ENCODE measurements around the gene ABCD4. TPM values are rescaled to one million over a fixed set of nuclear protein-coding genes. Genes with fewer than 3 reads are reported as not detected.
A peak's percentile ranks its signal among the peaks of the same experiment; 100 is the strongest.

ABCD4 gene
- total RNA-seq, 1 donor from 2014 or later, result 38.5 TPM

DNA sequence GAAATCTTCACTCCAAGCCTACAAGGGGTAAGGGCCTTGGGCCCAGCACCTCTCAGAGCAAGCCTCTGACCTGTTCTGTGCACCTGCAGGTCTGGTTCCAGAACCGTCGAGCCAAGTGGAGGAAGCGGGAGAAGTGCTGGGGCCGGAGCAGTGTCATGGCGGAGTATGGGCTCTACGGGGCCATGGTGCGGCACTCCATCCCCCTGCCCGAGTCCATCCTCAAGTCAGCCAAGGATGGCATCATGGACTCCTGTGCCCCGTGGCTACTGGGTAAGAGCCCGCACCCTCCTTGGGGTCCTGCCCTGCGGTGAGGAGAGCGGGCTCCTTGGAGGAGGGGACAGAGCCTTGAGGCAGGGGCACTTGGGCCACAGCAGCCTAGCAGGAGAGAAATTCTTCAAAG is 43.2 kb downstream of the ABCD4 start:
- no peak for DNase-seq

DNA sequence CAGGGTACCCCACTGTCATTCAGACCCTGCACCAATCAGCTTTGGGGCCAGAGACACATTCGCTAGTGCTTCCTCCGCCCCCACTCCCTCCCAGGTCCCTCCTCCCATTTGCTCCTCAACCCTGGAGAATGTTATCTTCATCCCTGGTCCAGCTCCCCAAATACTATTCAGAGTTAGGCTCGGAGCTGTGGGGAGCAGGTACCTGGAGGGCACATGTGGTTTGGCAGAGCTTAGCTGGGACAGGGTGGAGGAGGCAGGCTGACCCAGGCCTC is 44.0 kb downstream of the ABCD4 start:
- DNase-seq, result no peak

DNA sequence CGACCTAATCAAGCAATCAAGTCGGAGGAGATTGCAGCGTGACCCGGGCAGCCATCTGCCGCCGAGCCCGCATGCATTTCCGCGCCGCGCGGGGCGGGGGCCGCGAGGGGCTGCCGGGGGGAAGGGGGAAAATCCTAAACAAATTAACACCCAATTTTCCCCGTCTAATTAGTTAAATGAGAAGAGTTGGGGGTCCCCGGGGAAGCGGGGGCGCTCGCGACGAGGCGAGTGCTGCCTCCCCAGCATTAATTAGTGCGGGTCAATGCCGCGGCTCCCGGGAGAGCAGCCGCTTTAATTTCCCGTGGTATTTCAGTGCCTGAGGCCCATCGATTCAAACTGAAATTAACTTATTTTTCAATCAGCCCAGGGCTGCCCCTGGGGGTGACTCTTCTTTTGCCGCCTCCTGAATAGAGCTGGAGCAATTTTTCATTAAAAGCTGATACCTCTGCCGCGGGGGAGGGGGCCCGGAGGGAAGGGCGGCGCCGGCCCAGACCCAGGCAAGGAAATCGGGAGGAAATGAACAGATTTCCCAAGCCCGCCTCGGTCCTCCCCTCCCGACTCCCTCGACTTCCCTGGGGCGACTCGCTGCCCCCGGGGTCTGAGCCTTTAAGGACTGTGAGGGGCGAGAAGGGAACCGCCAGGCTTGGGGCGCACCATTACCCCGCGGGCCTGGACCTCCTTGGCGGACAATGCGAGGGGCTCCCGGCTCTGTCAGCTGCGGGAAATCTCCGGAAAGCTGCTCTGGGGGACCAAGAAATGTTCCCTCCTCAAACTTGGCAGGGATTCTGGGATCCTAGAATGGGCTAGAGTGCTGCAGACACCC is 44.6 kb downstream of the ABCD4 start:
- DNase-seq, result no peak

GRCh38 chr14:74257078-74257940 is 45.4 kb downstream of the ABCD4 start:
- DNase-seq, result peak; percentile 23

DNA sequence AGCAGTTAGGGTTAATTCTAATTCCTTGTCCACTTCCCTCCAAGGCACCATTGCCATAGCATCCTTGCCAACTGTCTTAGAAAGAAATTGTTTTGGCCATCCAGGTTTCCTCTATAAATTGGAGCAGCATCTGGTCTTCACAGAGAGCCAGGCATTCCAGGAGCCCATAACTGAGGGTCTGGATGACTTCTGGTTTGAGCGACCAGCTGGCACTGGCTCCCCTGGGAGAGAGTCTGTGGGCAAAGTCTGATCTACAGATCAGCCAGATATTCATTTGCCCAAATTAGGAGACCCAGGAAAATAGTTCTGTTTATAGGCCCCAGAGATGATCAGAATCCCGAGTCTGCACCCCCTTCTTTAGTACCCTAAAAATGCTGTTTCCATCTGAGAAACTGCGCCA is 47.5 kb downstream of the ABCD4 start:
- DNase-seq, result no peak

DNA sequence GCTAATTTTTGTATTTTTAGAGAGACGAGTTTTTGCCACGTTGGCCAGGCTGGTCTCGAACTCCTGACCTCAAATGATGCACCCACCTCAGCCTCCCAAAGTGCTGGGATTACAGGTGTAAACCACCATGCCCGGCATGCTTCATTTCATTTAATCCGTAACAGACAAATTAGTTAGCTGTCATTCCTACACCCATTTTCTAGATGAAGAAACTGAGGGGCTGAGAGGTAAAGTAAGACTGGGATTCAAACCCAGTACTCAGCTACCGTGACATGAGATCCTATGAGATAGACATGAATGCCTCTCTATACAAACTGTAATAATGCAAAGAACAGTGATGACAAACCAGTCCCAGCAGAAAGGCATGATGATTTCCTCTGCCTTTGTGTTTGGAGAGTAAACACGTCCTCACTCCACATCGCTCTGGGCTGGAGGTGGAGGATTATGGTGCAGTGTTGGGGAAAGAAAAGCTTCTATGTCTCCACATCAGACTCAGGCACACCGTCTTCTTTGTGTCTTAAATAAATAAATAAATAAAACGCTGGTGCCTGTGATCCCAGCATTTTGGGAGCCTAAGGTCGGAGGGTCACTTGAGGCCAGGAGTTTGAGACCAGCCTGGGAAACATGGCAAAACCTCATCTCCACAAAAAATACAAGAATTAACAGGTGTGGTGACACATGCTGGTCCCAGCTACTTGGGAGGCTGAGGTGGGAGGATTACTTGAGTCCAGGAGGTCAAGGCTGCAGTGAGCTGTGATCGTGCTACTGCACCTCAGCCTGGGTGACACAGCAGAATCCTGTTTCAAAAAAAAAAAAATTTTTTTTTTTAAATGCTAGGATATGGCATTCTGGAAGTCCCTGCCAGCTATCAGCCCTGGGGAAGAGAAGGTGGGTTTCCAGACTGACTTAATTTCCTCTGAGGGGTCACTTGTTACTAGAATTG is 53.0 kb downstream of the ABCD4 start:
- no peak for DNase-seq

DNA sequence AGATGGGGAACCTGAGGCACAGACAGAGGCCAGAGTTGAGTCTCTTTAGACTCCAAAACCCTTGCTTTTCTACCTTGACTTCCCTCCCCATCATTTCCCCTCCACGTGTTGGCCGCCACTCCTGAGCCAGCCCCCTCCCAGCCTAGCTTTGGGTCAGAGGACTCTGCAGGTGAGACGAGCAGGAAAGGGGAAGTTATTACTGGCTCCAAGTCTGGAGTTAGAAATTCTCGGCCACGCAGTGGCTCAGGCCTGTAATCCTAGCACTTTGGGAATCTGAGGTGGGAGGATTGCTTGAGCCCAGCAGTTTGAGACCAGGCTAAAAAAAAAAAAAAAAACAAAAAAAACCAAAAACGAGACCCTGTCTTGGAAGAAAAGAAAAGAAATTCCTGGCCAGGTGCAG is 54.7 kb downstream of the ABCD4 start:
- DNase-seq, result no peak

- DNase-seq, result no peak
These were observed 56.2 kb downstream of the ABCD4 start for GRCh38 chr14:74246542-74246941.

- no peak for DNase-seq
These were observed 57.4 kb downstream of the ABCD4 start for GRCh38 chr14:74245292-74245691.

- DNase-seq, result no peak
These were observed 58.6 kb downstream of the ABCD4 start for GRCh38 chr14:74244115-74244514.

- no peak for DNase-seq
These were observed 59.7 kb downstream of the ABCD4 start for GRCh38 chr14:74243051-74243450.

DNA sequence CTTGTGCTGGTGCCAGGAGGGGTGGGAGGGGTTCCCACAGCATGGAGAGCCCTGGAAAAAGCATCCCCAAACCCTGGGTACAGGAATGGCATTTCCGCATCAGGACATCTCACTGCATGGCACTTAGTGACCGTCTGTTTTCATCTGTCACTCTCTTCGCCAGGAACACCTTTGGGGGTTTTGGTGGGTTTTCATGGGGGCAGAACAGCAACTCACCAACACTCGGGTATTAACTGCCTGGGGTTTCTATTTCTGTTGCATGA is 60.0 kb downstream of the ABCD4 start:
- no peak for DNase-seq

DNA sequence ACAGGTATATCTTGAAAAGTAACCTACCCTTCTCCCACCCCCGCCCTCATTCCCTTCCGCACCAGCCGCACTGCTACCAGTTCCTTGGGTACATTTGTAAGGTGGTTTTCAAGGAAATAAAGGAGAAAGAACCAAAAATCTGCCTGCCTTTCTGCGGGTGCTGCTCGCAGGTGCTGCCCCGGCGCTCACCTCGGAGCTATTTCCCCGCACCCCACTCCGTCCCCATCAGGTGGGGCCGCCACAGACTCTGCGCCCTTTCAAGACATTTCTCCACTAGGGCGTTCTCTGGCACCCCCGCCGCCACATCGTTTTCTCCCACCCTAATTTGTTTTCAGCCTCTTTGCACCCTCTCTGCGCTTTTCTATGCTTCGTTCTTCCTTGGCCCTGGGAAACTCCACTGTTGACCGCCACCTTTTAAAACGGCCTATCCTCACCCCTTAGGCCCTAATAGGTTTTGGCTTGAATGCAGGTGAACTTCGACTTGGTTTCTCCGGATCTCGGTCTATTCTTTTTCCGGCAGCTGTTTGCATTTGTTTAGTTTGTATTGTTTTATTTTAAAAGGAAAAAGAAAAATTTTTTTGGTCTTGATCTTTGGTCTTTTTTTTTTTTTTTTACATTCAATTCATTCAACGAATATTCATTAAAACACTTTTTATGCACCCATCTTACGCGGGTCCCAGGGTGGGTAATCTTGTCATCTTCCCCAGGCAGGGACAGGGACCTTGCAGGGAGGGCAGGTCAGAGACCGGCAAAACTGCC is 60.5 kb downstream of the ABCD4 start:
- no peak for DNase-seq

DNA sequence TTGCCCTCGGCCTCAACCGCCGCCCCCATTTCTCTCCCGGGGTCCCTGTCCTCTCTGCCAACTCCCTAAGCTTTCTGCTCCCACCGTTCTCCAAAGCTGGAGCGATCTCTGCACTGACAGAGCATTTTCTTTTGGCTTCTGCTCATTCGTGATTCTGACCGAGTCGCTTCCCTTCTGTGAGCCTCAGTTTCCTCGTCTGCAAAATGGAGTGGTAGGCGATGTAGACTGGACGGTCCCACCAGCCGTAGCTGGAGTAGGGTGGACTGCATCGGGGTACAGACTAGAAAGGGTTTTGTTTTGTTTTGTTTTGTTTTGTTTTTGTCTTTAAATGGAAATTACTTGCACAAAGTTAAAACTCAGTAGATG is 61.1 kb downstream of the ABCD4 start:
- DNase-seq, result no peak

GRCh38 chr14:74240794-74241651 is 61.7 kb downstream of the ABCD4 start:
- DNase-seq, result no peak

GRCh38 chr14:74239848-74240793 is 62.6 kb downstream of the ABCD4 start:
- DNase-seq, result no peak

GRCh38 chr14:74238974-74239847 is 63.5 kb downstream of the ABCD4 start, which contains the start of gene VSX2:
VSX2 (plus strand) TSS chr14:74239449; CDS start chr14:74239562, 113 bp downstream.
- DNase-seq, result no peak

- no peak for DNase-seq
These were observed 65.3 kb downstream of the ABCD4 start for GRCh38 chr14:74237441-74237840.

Data from skin of body (tissue), 2 donors.